HG03354 (cell line): Measurements from ENCODE around the gene SIL1.
"Not testable (repeated sequence)": the region's sequence is repeated elsewhere in the genome, so short reads cannot be mapped to it uniquely, and the experiment has no call there.

Experiments used
- ATAC-seq: cut with Tn5 transposase; IDR thresholded peaks from one replicate; pipeline ENCODE4 v1.9.1; 2021; ENCODE audit warnings: mild to moderate bottlenecking; ENCODE audit not compliant: unreplicated experiment, poor library complexity, severe bottlenecking

Gene SIL1

GRCh38 chr5:139118804-139119203 lies 79.4 kb downstream of the SIL1 start:
- no peak for ATAC-seq

- no peak for ATAC-seq
These were observed 80.8 kb downstream of the SIL1 start for GRCh38 chr5:139117342-139117884.

- no peak for ATAC-seq
These were observed 82.0 kb downstream of the SIL1 start for GRCh38 chr5:139116100-139116655.

- no peak for ATAC-seq
These were observed 84.3 kb downstream of the SIL1 start for GRCh38 chr5:139113892-139114291.

GRCh38 chr5:139112362-139112761 lies 85.8 kb downstream of the SIL1 start:
- ATAC-seq: not testable (repeated sequence)

GRCh38 chr5:139110526-139111168 lies 87.5 kb downstream of the SIL1 start:
- no peak for ATAC-seq

GRCh38 chr5:139108063-139108824 lies 89.9 kb downstream of the SIL1 start:
- no peak for ATAC-seq

- no peak for ATAC-seq
These were observed 92.5 kb downstream of the SIL1 start for GRCh38 chr5:139105621-139106071.

- ATAC-seq: no peak
These were observed 93.4 kb downstream of the SIL1 start for GRCh38 chr5:139104577-139105276.

- ATAC-seq: no peak
These were observed 94.4 kb downstream of the SIL1 start for GRCh38 chr5:139103762-139104161.

- ATAC-seq: no peak
These were observed 97.3 kb downstream of the SIL1 start for GRCh38 chr5:139100825-139101224.

GRCh38 chr5:139094154-139095131 lies 103.7 kb downstream of the SIL1 start:
- peak; percentile 92 for ATAC-seq

GRCh38 chr5:139092741-139093343 lies 105.3 kb downstream of the SIL1 start:
- ATAC-seq: no peak

GRCh38 chr5:139091439-139092156 lies 106.6 kb downstream of the SIL1 start:
- ATAC-seq: no peak

GRCh38 chr5:139090581-139090980 lies 107.6 kb downstream of the SIL1 start:
- no peak for ATAC-seq

GRCh38 chr5:139088024-139088423 lies 110.1 kb downstream of the SIL1 start:
- ATAC-seq: no peak

- ATAC-seq: no peak
These were observed 115.2 kb downstream of the SIL1 start for GRCh38 chr5:139082813-139083498.
